HL-60/S4 treated with phorbol 12-myristate 13-acetate at 8.2 ng/mL for 4 days and 3 days (cell line): ENCODE results near the gene SLC6A1.

Experiments used
- in situ Hi-C: fragments of 300-500 bp; cut with MboI; formaldehyde crosslinking; loops from 2 replicates; pipeline ENCODE4 v1.15.0; 2022; ENCODE audit warnings: low sequenced_read_pairs

Gene SLC6A1

DNA sequence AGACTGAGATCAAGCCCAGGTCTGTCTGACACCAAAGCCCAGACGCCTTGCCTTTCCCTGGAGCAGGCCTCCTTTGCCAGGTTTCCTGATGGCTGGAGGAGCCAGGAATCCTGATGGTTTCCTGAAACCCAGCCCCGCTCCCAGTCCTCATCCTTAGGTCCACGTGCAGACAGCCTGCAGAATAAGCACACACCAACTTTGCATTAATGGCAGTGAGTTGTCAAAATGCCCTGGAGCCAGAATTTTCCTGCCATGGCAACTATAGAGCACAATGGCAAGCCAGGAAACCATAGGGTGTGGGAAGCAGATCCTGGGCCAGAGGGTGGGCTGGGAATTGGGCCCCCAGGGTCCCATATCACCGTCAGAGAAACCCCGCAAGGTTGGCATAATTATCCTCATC is 94.3 kb downstream of the SLC6A1 start:
- in situ Hi-C loops: no loop called here

DNA sequence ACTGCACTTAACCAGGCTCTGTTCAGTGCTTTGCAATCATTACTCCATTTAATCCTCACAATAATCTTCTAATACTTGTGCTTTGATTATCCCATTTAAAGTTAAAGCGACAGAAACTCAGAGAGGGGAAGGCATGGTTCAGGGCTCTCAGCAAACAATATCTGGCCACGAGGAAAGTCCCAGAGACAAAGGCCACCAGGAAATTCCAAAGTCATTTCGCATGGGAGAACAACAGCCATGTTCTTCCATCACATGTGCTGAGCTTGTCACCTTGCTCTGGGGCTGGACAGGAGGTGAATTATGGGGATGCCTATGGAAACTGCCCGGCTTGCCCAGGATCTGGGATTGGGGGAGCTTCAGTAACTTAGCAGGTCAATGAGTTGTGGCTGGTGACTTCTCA is 95.5 kb downstream of the SLC6A1 start:
- in situ Hi-C loops: no loop called here

DNA sequence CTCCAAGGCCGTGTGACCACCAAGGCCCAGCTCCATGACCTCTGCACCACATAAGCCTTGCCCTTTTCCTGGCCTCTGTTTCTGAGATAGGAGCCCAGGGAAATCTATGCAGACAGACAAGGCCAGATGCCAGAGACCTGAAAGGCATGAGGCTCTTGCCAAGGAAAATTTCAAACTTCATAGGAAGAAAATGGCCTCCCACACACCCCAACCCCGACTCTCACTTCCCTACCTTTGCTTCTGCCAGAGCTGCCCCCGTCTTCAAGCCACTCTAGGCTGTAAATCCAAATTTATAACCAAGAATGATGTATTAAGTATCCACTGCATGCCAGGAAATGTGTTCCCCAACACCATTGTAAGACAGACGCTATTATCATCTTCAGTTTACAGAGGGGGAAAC is 96.3 kb downstream of the SLC6A1 start:
- in situ Hi-C loops: no loop called here
